GM18861 (cell line): Measurements from ENCODE around the gene P4HA3.

Source experiments
- ATAC-seq: cut with Tn5 transposase; IDR thresholded peaks from one replicate; pipeline ENCODE4 v1.9.1; 2021; ENCODE audit not compliant: unreplicated experiment

P4HA3 gene

DNA sequence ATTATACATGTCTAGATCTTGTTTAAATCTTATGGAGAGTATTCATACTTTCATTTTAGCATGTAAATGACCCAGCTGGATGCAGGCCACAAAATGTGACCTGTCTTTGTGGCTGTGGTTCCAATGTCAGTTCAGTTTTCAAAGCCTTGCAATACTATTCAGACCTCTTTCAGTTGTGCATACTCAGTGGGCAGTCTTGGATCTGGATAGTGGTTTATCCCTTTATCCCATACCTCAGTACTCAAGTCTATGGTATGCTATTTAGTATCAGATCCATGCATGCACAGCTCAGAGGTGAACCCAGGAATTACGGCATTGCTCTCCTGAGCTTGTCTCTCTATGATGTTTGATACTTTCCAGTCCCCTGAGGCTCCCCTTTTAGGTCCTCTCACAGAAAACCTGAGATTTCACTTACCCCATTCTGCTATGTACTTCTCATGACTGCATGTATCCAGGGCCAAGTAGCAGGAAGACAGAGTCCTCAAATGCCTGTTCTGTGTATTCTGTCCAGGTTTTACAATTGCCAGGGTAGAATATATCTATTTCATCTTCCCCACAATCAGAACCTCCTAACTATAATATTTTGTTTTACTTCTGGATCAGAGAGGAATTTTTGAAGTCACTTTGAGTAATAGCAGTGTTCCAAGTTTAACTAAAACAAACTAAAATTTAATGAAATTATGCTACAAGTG is 6.9 kb upstream of the P4HA3 start:
- no peak for ATAC-seq

GRCh38 chr11:74316772-74317505 is 5.5 kb upstream of the P4HA3 start:
- ATAC-seq: no peak

GRCh38 chr11:74312326-74312725 is 886 bp upstream of the P4HA3 start:
- ATAC-seq: no peak

DNA sequence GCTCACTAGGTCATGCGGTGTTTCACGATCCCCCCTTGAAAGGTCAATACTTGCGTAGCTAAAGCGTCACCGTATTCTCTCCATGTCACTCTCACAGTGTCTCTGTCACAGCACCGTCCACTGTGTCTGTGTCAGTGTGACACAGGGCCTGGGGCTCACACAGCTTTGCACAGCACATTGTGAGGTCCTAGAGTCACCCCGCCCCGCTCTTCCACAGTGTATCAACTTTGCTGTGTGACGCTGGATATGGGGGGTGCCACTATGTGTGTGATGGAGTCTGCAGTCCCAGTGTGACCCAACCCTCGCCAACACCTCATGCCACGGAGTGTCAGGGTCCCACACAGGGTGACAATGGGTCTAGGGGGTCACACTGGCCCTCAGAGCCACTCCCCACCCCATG is 583 bp downstream of the P4HA3 start:
- no peak for ATAC-seq

DNA sequence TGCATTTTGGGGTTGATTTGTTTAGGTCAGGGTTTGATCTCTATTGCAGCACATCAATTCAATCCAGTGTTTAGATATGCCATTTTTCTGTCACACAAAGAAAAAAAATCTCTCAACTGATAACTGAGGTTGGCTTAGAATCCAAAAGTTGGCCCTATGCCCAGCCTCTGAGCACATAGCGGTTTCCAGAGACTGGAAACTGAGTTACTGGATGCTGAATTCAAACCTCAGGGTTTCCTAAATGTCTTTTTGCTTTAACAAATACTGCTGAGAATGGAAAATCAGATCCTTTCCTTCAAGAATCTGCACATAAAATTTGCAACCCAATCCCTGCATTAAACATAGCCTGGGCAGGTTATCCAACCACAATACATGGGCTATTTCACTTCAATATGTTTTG is 4.0 kb downstream of the P4HA3 start:
- no peak for ATAC-seq

DNA sequence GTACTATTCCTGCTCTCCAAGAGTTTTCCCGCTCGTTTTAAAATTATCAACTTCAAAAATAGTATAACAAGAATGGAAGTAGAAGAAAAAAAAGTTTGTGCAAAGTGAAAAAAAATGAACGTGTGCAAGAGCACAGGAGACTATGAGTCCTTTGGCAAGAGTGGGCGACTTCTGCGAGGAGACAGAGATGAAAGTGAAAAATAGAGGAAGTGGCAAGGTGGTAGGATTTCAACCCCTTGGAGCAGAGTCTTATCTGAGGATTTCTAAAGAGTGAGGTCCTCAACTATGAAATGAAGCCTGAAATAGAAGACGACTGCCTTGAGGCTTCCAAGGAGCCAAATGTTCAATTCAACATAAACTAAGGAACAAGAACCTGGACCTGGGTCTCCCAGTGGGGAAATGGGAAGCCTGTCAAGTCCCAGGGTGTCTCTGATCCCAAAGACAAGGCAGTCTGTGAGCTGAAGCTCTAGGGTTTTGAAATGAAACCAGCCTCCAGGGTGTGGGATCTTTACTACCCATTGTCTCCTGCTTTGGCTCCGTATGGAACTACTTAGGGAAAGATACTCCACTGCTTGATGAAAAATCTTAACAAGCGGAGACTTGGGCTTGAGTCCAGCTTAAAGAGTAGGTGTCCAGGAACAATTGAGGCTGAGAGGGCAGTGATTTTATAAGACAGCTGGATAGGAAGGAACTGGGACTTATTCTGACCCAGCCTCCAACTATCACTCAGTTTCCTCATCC is 4.8 kb downstream of the P4HA3 start:
- no peak for ATAC-seq

DNA sequence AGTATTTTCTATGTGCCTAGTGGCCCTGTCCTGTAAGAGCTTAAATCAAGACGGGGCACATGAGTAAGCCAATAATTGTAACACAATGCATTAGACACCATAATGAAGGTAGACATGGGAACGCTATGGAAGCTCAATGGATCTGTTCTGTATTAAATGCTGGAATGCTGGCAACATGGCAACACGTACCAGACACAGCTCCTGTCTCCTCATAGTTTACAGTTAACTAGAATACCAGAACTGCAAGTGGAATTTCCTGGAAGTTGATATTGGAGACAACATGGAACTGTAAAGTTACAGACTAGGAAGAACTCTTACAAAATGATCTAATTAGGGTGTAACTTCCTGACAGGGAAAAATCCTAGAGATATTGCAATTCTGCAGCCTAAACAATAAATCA is 12.4 kb downstream of the P4HA3 start:
- no peak for ATAC-seq

DNA sequence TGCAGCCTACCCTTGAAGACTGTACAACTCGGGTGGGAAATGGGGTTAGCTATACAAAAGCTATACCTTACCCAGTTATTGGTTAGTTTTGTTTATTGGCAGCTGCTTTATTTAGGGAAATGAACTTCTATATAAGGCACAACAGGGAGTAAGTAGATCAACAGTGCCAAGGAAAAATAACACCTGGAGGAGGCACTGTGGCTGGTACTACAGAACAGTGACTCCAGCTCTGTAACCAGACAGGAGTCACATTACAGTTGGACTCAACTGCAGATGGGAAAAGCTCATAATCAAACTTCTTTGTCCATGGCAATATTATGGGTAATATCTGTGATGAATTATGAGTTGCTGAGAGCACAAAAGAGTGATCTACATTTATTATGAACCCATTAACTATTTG is 14.0 kb downstream of the P4HA3 start:
- no peak for ATAC-seq

GRCh38 chr11:74288911-74289310 is 22.5 kb downstream of the P4HA3 start:
- no peak for ATAC-seq

- no peak for ATAC-seq
These were observed 23.3 kb downstream of the P4HA3 start for GRCh38 chr11:74288161-74288560.

- ATAC-seq: no peak
These were observed 27.0 kb downstream of the P4HA3 start for GRCh38 chr11:74284466-74284865.

DNA sequence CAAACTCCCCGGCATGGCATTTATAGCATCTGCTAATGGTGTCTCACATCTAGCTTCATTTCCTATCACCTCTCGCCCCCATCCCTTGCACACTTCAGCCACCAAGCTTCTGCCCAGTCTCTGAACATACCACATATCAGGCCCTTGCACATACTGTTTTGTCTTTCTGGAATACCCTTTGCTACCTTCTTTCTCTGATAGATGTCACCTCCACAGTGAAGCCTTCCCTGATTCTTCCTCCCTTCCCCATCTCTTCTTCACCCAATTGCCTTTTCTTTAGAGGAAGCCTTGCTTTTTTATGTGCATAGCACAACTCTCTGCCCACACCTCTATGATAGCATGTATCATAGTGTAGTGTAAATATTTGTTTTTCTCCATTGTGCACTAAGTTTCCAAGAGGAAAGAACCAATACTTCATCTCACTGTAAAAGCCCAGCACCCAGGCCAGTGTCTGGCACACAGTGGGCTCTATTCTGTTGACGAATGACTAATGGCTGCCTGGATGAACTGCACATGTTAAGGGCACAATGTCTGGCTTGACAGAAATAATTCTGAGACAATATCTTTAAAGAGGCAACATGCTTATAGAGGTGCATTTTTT is 27.8 kb downstream of the P4HA3 start:
- no peak for ATAC-seq

- ATAC-seq: no peak
These were observed 28.5 kb downstream of the P4HA3 start for GRCh38 chr11:74282914-74283371.

DNA sequence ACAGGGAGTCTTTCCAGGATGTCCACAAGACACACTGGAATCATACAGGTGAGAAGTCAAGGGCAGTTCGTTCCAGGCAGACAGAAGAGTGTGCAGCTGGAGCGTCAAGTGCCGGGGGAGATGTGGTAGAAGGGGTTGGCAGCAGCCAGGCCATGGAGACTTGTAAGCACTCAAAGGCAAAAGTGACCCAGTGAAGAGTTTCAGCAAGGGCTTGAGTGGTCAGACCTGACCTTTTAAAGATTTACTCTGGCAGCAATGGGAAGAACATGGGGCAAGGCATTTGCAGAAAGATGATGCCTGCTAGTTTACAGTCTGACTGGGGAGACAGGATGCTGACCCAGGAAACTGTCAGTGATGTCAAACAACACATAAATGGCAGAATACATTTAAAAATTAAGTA is 29.0 kb downstream of the P4HA3 start:
- no peak for ATAC-seq

GRCh38 chr11:74280494-74280893 is 30.9 kb downstream of the P4HA3 start:
- ATAC-seq: no peak

GRCh38 chr11:74279256-74279655 is 32.2 kb downstream of the P4HA3 start:
- ATAC-seq: no peak

GRCh38 chr11:74278721-74279161 is 32.7 kb downstream of the P4HA3 start:
- no peak for ATAC-seq

DNA sequence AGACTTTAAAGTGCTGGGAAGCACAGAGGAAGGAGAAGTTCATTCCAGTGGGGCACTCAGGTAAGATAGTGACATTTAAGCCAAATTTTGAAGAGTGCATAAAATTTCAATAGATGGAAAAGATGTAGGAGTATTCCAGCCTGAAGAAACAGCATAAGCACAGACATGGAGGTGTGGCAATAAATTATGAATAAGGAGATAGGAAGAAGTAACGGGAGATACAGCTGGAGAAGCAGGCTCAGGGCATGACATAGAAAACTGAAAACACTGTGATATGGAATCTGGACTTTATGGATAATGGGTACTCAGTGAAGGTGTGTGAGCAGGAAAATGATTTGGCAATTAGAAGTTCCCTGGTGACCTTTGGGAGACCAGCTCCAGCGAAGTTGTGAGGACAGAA is 33.3 kb downstream of the P4HA3 start:
- ATAC-seq: no peak

DNA sequence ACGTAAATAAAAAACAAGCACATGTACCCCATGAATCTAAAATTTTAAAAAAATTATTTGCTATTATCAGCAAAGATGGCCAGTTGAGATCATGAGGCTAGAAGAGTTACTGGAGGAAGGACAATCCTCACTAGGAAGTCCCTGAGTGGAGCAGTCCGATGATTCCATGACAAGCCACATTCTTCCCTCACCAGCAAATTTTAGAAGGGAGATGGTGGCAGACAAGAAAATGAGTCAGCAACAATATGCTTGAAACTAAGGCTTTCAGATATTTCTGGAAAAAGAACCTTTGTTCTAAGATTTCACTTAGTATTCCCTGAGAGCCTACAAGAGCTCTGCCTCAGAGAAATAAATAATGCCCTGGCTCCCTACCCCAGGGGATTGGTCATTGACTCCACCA is 34.9 kb downstream of the P4HA3 start:
- ATAC-seq: no peak

DNA sequence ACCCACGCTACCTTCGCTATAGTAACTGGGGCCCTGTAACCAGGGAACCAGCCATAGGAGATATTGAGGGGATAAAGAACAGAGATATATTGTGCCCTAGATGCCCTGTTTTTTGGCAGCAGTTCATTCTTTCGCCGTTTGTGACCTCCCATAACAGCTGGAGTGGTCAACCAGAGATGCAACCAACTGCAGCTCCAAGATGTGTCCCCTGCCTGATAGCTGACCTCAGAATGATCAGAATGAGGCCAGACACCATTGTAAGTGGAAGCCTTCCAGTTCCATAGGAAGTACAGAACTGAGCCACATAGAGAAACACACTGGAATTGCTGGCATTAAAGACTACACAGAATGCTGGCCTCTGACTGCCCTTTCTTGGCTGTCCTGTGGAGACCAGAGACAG is 39.2 kb downstream of the P4HA3 start:
- ATAC-seq: no peak

DNA sequence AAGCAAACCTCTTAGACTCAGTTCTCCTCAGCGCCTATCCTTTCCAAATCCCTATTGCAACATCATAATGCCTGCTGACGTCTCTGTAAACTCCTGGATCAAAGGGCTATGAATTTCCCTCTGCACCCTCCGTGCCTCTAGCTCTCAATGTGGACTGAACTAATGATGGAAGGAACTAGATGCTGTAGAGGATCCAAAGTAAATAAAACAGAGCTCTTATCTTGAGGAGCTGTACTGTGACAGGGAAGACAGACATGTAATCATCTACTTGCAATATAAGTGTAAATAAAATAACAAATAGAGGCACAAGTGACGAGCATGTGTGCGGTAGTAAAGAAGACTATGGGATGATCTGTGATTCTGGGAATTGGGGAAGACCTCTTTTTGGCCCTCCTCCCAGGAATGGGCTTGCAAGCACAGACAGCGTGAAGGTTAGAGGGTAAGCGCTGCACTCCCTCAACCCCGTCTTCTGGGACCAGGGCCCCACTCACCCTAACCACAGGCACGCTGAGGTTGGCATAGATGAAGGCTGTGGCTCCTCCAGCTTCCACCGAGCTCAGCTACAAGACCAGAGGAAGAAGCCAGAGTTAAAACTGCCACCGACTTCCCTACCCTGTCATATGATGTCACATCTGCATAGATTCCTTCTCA is 42.2 kb downstream of the P4HA3 start:
- no peak for ATAC-seq
